Gastroesophageal sphincter (tissue), 4 donors: ENCODE data around the gene DTX1. TPM values are rescaled to one million over a fixed set of nuclear protein-coding genes. Genes with fewer than 3 reads are reported as not detected.

Source experiments
- ATAC-seq: fragments of 150-250 bp; one replicate; pipeline ENCODE4 v1.9.1; 2016; ENCODE audit warnings: mild to moderate bottlenecking, moderate library complexity
- H3K27ac ChIP-seq, 4 donors: fragments of 200-600 bp; sonication (generic) in 3 of 4; 1 replicate in 3 of 4; 2 replicates in 1 of 4; pipeline ENCODE4 v1.5.1; 2016 to 2019
- H3K27me3 ChIP-seq: fragments of 200-600 bp; sonication (generic); one replicate; pipeline ENCODE4 v1.5.1; 2019
- H3K36me3 ChIP-seq, 2 donors: fragments of 200-600 bp; sonication (generic); one replicate each; pipeline ENCODE4 v1.5.1; 2019; ENCODE audit warnings: control low read depth in 1 of 2
- H3K4me1 ChIP-seq, 3 donors: fragments of 200-600 bp; sonication (generic); 1 replicate in 2 of 3; 2 replicates in 1 of 3; pipeline ENCODE4 v1.5.1; 2016 to 2019; ENCODE audit warnings: control low read depth in 2 of 3
- H3K4me3 ChIP-seq, 2 donors: fragments of 200-600 bp; sonication (generic); one replicate each; pipeline ENCODE4 v1.5.1; 2019; ENCODE audit warnings: mild to moderate bottlenecking in 1 of 2, moderate library complexity in 1 of 2
- H3K9me3 ChIP-seq, 3 donors: fragments of 200-600 bp; sonication (generic); one replicate each; pipeline ENCODE4 v1.5.1; 2017 to 2019; ENCODE audit warnings: control low read depth in 2 of 3
- CTCF ChIP-seq, 4 experiments: fragments of 200-600 bp in 2 of 4; fragments of 450-650 bp in 2 of 4; sonication (generic) in 1 of 4; IDR thresholded peaks; one replicate each; pipeline ENCODE4 v1.5.1; 2017 to 2019; ENCODE audit warnings: antibody characterized with exemption in 4 of 4, mild to moderate bottlenecking in 2 of 4, moderate library complexity in 2 of 4
- EP300 ChIP-seq: sonication (generic); formaldehyde crosslinking; IDR thresholded peaks from one replicate; pipeline ENCODE4 v1.6.1; 2017; ENCODE audit warnings: antibody characterized with exemption, mild to moderate bottlenecking
- POLR2A ChIP-seq, 2 donors: fragments of 450-650 bp; IDR thresholded peaks; one replicate each; pipeline ENCODE4 v1.6.1; 2017; ENCODE audit warnings: antibody characterized with exemption in 2 of 2, mild to moderate bottlenecking in 2 of 2, moderate library complexity in 1 of 2
- POLR2AphosphoS5 ChIP-seq: sonication (generic); formaldehyde crosslinking; IDR thresholded peaks from one replicate; pipeline ENCODE4 v1.6.1; 2017; ENCODE audit warnings: antibody characterized with exemption
- WGBS, 2 donors: methylation state at CpG; one replicate each; pipeline ENCODE4 v1.1.5; 2018; ENCODE audit warnings: low coverage in 1 of 2; 5-methylcytosine and 5-hydroxymethylcytosine counted together
- total RNA-seq, 4 donors: library from RNA; depleted of rRNA; stranded (reverse); fragments of >200 nt; gene quantifications; one replicate each; pipeline ENCODE4 v1.1.0, GENCODE V29; 2016

DTX1 gene
- total RNA-seq, 4 donors from 2014 or later, result 2.3 to 9.5 (median 5.3) TPM

DNA sequence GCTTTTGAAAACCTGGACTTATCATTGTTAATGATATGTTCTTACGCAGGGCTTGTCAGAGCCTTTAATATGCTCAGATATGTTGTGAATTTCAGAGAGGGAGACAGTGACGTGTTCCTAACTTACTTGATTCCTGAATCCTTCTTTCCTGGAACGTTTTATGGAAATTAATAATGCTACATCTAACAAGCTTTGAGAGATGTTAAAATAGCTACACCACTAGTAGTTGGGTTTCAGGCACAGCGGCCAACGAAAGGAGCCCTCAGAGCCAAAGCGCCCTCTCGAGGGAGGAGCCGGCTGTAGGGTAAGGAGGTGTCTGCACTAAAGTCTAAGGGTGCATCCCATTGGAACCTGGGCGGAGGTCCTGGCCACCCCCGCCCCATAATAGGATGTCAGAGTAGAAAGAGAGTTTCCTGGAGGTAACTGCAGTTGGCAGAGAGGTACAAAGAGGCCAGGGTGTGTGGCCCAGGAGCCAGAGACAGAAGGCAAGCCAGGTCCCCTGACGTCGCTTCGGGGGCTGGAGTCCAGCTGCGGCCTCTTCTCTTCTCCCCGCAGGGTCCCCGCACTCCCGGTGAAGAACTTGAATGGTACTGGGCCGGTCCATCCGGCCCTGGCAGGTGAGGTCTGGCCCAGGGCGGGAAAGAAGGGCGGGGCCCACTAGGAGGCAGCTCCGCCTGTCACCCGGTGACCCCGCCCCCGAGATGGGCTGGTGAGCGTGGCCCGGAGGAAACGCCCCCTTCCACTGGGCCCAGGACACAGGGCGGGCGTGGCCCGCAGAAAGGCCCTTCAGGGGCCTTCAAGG, 36.3 kb downstream of the DTX1 start:
- 17 to 35% methylated on average over 7 to 8 of the region's 31 CpGs for WGBS, 2 donors
- peak in 1 of 4 experiments; percentile 8 for TF ChIP-seq CTCF (IDR thresholded peaks at IDR 0.05)
- no peak for TF ChIP-seq POLR2AphosphoS5
- TF ChIP-seq POLR2A (IDR thresholded peaks at IDR 0.05), result no peak
- TF ChIP-seq EP300, result no peak
- peak overlapping the region in 2 of 4 donors; percentile 6 to 27 for H3K27ac ChIP-seq
- H3K4me1 ChIP-seq, result peaks cover 0 to 8% (median 0%) of the 10 kb centered on the region in 3 donors
- H3K9me3 ChIP-seq, result no peaks in the 10 kb centered on the region
- H3K36me3 ChIP-seq, result no peaks in the 10 kb centered on the region
- peaks cover 81% of the 10 kb centered on the region for H3K27me3 ChIP-seq
- H3K4me3 ChIP-seq, result peak overlapping the region in 1 of 2 donors; percentile 4
- ATAC-seq, result peak; percentile 54

DNA sequence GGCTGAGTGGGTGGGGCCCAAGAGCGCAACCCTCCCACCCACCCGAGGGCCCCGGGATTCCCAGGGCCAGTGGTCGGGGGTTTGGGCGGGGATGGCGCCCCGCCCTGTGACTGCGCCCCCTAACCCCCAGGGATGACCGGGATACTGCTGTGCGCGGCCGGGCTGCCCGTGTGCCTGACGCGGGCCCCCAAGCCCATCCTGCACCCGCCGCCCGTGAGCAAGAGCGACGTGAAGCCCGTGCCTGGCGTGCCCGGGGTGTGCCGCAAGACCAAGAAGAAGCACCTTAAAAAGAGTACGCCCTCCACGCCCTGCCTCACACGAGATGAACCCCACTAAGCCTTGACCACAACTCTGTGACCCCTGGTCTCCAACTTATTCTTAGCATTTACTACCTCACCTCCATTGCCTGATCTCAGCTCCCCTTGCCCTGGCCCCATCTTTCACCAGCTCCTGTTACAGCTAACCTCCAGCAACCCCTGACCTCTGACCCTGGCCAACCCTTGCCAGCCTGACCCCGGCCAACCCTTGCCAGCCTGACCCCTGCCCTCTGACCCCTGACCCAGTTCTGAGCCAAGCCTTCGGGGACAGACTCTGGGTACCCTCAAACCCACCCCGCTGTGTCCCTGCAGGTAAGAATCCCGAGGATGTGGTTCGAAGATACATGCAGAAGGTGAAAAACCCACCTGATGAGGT, 37.0 kb downstream of the DTX1 start:
- peaks cover 0 to 15% (median 3%) of the 10 kb centered on the region in 3 donors for H3K4me1 ChIP-seq
- TF ChIP-seq EP300 (no peak), CTCF (IDR thresholded peaks at IDR 0.05) (no peak), POLR2AphosphoS5 (no peak)
- no peaks in the 10 kb centered on the region for H3K36me3 ChIP-seq
- H3K27ac ChIP-seq, result peak overlapping the region in 2 of 4 donors; percentile 6 to 27
- H3K9me3 ChIP-seq, result no peaks in the 10 kb centered on the region
- peaks cover 80% of the 10 kb centered on the region for H3K27me3 ChIP-seq
- WGBS, 2 donors, result 73 to 74% methylated on average over 3 to 6 of the region's 32 CpGs
- no peak for ATAC-seq
- H3K4me3 ChIP-seq, result peak overlapping the region in 1 of 2 donors; percentile 4

DNA sequence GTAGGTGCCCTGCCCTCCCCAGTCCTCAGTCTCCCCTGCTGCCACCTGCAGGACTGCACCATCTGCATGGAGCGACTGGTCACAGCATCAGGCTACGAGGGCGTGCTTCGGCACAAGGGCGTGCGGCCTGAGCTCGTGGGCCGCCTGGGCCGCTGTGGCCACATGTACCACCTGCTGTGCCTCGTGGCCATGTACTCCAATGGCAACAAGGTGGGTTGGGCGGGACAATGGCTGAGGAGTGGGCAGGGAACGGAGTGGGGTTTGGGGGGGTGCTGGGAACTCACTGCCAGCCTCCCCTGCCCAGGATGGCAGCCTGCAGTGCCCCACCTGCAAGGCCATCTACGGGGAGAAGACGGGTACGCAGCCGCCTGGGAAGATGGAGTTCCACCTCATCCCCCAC, 38.2 kb downstream of the DTX1 start:
- Histone ChIP-seq H3K27ac (no peak overlapping the region), H3K36me3 (no peaks in the 10 kb centered on the region), H3K9me3 (no peaks in the 10 kb centered on the region), H3K27me3 (peaks cover 79% of the 10 kb centered on the region), H3K4me3 (no peak overlapping the region), H3K4me1 (peaks cover 0 to 19% (median 3%) of the 10 kb centered on the region in 3 donors)
- TF ChIP-seq CTCF (IDR thresholded peaks at IDR 0.05) (no peak), POLR2AphosphoS5 (no peak), EP300 (no peak), POLR2A (IDR thresholded peaks at IDR 0.05) (no peak)
- no peak for ATAC-seq
- WGBS, 2 donors, result 90 to 93% methylated on average over 4 to 5 of the region's 16 CpGs

DNA sequence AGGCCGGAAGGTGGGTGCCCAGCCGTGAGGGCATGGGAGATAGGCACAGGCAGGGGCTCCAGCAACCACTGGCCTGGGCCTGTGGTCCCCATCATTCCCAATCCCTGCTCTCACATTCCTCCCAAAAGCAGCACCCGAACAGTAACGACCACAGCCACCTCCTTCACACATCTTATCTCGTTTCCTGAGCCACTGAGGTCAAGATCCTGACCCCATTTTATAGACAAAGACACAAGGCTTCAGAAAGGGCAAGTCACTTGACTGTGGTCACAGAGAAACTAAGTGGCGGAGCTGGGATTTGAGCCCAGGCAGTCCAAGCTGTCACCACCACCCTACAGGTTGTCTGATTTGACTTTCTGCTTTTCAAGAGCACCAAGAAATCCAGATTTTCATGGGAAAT, 38.9 kb downstream of the DTX1 start:
- H3K36me3 ChIP-seq, result no peaks in the 10 kb centered on the region
- H3K27me3 ChIP-seq, result peaks cover 79% of the 10 kb centered on the region
- TF ChIP-seq POLR2A (IDR thresholded peaks at IDR 0.05), result no peak
- TF ChIP-seq CTCF (IDR thresholded peaks at IDR 0.05), result no peak
- no peak overlapping the region for H3K27ac ChIP-seq
- no peak overlapping the region for H3K4me3 ChIP-seq
- 45% methylated on average over 4 of the region's 6 CpGs; no CpG with 5 or more reads in 1 of the 2 donors for WGBS, 2 donors
- H3K4me1 ChIP-seq, result peaks cover 0 to 19% (median 3%) of the 10 kb centered on the region in 3 donors
- no peak for ATAC-seq
- no peaks in the 10 kb centered on the region for H3K9me3 ChIP-seq
